IMR-90 (cell line): ENCODE measurements around the gene ZNF366. TPM values are rescaled to one million over a fixed set of nuclear protein-coding genes. Genes with fewer than 3 reads are reported as not detected.

Experiments used
- ATAC-seq: fragments of 200-7000 bp; cut with Tn5 transposase; 2 replicates; pipeline ENCODE4 v1.9.1; 2020; ENCODE audit warnings: low read depth, mild to moderate bottlenecking, moderate library complexity
- BruUV-seq: library from RNA; stranded (reverse); fragments of 400-500 nt; replicated peaks from 2 replicates; lab custom pipeline; 2021; lab: Mats Ljungman, UMichigan
- CTCF ChIA-PET: fragments of 300-600 bp; formaldehyde crosslinking; extraction: SDS; loops from one replicate; lab custom pipeline; 2021; ENCODE audit warnings: antibody characterized with exemption; lab: Yijun Ruan, JAX
- POLR2A ChIA-PET: fragments of 300-600 bp; sonication (Branson Sonifier 250); formaldehyde crosslinking; loops from one replicate; lab custom pipeline; 2022; ENCODE audit warnings: antibody characterized with exemption; ENCODE audit not compliant: unreplicated experiment; lab: Charles Lee
- DNase-seq: peaks from one replicate; pipeline ENCODE4 v3.0.0; 2013
- H2AFZ ChIP-seq: replicated peaks from 2 replicates; pipeline ENCODE3; 2013; ENCODE audit warnings: low read length, mild to moderate bottlenecking; ENCODE audit not compliant: poor library complexity
- H2AK5ac ChIP-seq: 2 replicates; pipeline ENCODE4 v1.6.1; 2013; ENCODE audit warnings: low read depth, low read length, inconsistent platforms
- H2AK9ac ChIP-seq: replicated peaks from 2 replicates; pipeline ENCODE3; 2013; ENCODE audit warnings: mild to moderate bottlenecking, low read depth, low read length, moderate library complexity; ENCODE audit not compliant: poor library complexity
- H2BK120ac ChIP-seq: 2 replicates; pipeline ENCODE4 v1.6.1; 2013; ENCODE audit warnings: low read depth, low read length, inconsistent platforms
- H2BK15ac ChIP-seq: 3 replicates; pipeline ENCODE4 v1.6.1; 2013; ENCODE audit warnings: low read depth, low read length, inconsistent platforms
- H2BK20ac ChIP-seq: 2 replicates; pipeline ENCODE4 v1.6.1; 2013; ENCODE audit warnings: low read depth, mild to moderate bottlenecking, inconsistent platforms, low read length, moderate library complexity
- H2BK5ac ChIP-seq: 2 replicates; pipeline ENCODE4 v1.6.1; 2013; ENCODE audit warnings: mild to moderate bottlenecking, low read depth, low read length, inconsistent platforms; ENCODE audit not compliant: poor library complexity, severe bottlenecking
- H3K14ac ChIP-seq: replicated peaks from 2 replicates; pipeline ENCODE4 v1.6.1; 2013; ENCODE audit warnings: low read depth, low read length, inconsistent platforms
- H3K18ac ChIP-seq: 2 replicates; pipeline ENCODE4 v1.6.1; 2013; ENCODE audit warnings: low read depth, low read length, control low read depth
- H3K23ac ChIP-seq: 2 replicates; pipeline ENCODE4 v1.6.1; 2013; ENCODE audit warnings: low read depth, low read length, inconsistent platforms
- H3K27ac ChIP-seq: 2 replicates; pipeline ENCODE4 v1.5.1; 2013; ENCODE audit warnings: mild to moderate bottlenecking, control low read depth, low read length; ENCODE audit not compliant: insufficient read depth
- H3K27me3 ChIP-seq: 2 replicates; pipeline ENCODE4 v1.6.1; 2013; ENCODE audit warnings: low read length; ENCODE audit not compliant: control insufficient read depth, insufficient read depth
- H3K36me3 ChIP-seq: 2 replicates; pipeline ENCODE4 v1.6.1; 2013; ENCODE audit warnings: low read length, mixed read lengths; ENCODE audit not compliant: control insufficient read depth, insufficient read depth
- H3K4ac ChIP-seq: 2 replicates; pipeline ENCODE4 v1.6.1; 2013; ENCODE audit warnings: low read depth, low read length, inconsistent platforms
- H3K4me1 ChIP-seq: 2 replicates; pipeline ENCODE4 v1.6.1; 2013; ENCODE audit warnings: low read length, mixed read lengths; ENCODE audit not compliant: control insufficient read depth, insufficient read depth
- H3K4me2 ChIP-seq: 2 replicates; pipeline ENCODE4 v1.6.1; 2013; ENCODE audit warnings: low read depth, mild to moderate bottlenecking, control low read depth, low read length, moderate library complexity
- H3K4me3 ChIP-seq: 2 replicates; pipeline ENCODE4 v1.5.1; 2013; ENCODE audit warnings: low read depth, mild to moderate bottlenecking, control low read depth, low read length, moderate library complexity; ENCODE audit not compliant: insufficient read depth
- H3K56ac ChIP-seq: 2 replicates; pipeline ENCODE4 v1.6.1; 2013; ENCODE audit warnings: low read length, inconsistent platforms; ENCODE audit not compliant: insufficient read depth; ENCODE audit errors: extremely low read depth
- H3K79me1 ChIP-seq, 2 experiments: 2 replicates each; pipeline ENCODE4 v1.6.1; 2013; ENCODE audit warnings: low read length in 2 of 2, inconsistent platforms in 1 of 2, low read depth in 1 of 2
- H3K9ac ChIP-seq: 2 replicates; pipeline ENCODE4 v1.6.1; 2013; ENCODE audit warnings: low read depth, low read length, control low read depth
- H3K9me1 ChIP-seq: 2 replicates; pipeline ENCODE4 v1.6.1; 2013; ENCODE audit warnings: low read length, inconsistent platforms; ENCODE audit not compliant: insufficient read depth
- H3K9me3 ChIP-seq: 2 replicates; pipeline ENCODE4 v1.6.1; 2013; ENCODE audit warnings: low read length; ENCODE audit not compliant: control insufficient read depth, insufficient read depth
- H4K20me1 ChIP-seq: 2 replicates; pipeline ENCODE4 v1.6.1; 2013; ENCODE audit warnings: low read length, inconsistent platforms; ENCODE audit not compliant: insufficient read depth
- H4K5ac ChIP-seq: 2 replicates; pipeline ENCODE4 v1.6.1; 2013; ENCODE audit warnings: mild to moderate bottlenecking, low read depth, low read length, control low read depth
- H4K8ac ChIP-seq, 2 experiments: 2 replicates each; pipeline ENCODE4 v1.6.1; 2013; ENCODE audit warnings: low read depth in 2 of 2, low read length in 2 of 2, control low read depth in 1 of 2, inconsistent platforms in 1 of 2
- H4K91ac ChIP-seq: 2 replicates; pipeline ENCODE4 v1.6.1; 2013; ENCODE audit warnings: low read depth, low read length, inconsistent platforms; ENCODE audit not compliant: insufficient read depth
- CHD1 ChIP-seq: IDR thresholded peaks from 2 replicates; pipeline ENCODE4 v1.6.1; 2012; ENCODE audit warnings: low read depth, low read length, improper control_type of control experiment
- ELK1 ChIP-seq: fragments of 150-350 bp; IDR thresholded peaks from 2 replicates; pipeline ENCODE4 v1.6.1; 2016; ENCODE audit warnings: low read depth, mild to moderate bottlenecking, low read length, moderate library complexity, borderline replicate concordance
- MAZ ChIP-seq: IDR thresholded peaks from 2 replicates; pipeline ENCODE4 v1.6.1; 2012; ENCODE audit warnings: low read depth, mild to moderate bottlenecking, low read length, improper control_type of control experiment, moderate library complexity, borderline replicate concordance
- MXI1 ChIP-seq: IDR thresholded peaks from 2 replicates; pipeline ENCODE4 v1.6.1; 2012; ENCODE audit warnings: low read depth, mild to moderate bottlenecking, low read length, moderate library complexity, borderline replicate concordance
- POLR2A ChIP-seq: IDR thresholded peaks from 2 replicates; pipeline ENCODE4 v1.6.1; 2012; ENCODE audit warnings: mild to moderate bottlenecking, low read depth, low read length
- RAD21 ChIP-seq: IDR thresholded peaks from 2 replicates; pipeline ENCODE4 v1.6.1; 2012; ENCODE audit warnings: low read length, improper control_type of control experiment
- RCOR1 ChIP-seq: IDR thresholded peaks from 2 replicates; pipeline ENCODE4 v1.6.1; 2012; ENCODE audit warnings: mild to moderate bottlenecking, low read length, improper control_type of control experiment; ENCODE audit not compliant: insufficient replicate concordance
- RFX5 ChIP-seq: IDR thresholded peaks from 2 replicates; pipeline ENCODE4 v1.8.0; 2012; ENCODE audit warnings: low read depth, mild to moderate bottlenecking, low read length, moderate library complexity
- WGBS, 2 experiments: methylation state at CpG; one replicate each; pipeline versions ENCODE4 v1.1.5 to v1.1.7; 2013; ENCODE audit warnings: missing lambda C conversion rate in 2 of 2; ENCODE audit not compliant: insufficient read length in 1 of 2; ENCODE audit errors: extremely low coverage in 2 of 2; 5-methylcytosine and 5-hydroxymethylcytosine counted together
- dilution Hi-C: fragments of 300-500 bp; cut with HindIII; formaldehyde crosslinking; loops from one replicate; pipeline ENCODE4 v1.14.3; 2018; ENCODE audit warnings: low sequenced_read_pairs; ENCODE audit not compliant: unreplicated experiment
- in situ Hi-C: fragments of 300-500 bp; cut with MboI; formaldehyde crosslinking; loops from 3 replicates; pipeline ENCODE4 v1.14.3; 2019; ENCODE audit warnings: low sequenced_read_pairs, inconsistent platforms, mixed read lengths
- intact Hi-C: fragments of 100-400 bp; cut with micrococcal nuclease; formaldehyde crosslinking; loops from 2 replicates; pipeline ENCODE4 v1.10.0; 2022
- polyA plus RNA-seq, 3 experiments: library from polyadenylated mRNA; depleted of rRNA; stranded (reverse); fragments of >200 nt; gene quantifications; 2 replicates each; pipeline ENCODE4 v1.2.3, GENCODE V29; 2012; ENCODE audit warnings: low replicate concordance in 1 of 3
- total RNA-seq: library from RNA; depleted of rRNA; stranded (reverse); fragments of >200 nt; gene quantifications from 2 replicates; pipeline ENCODE4 v1.2.3, GENCODE V29; 2012

The ZNF366 gene
- total and polyA plus RNA-seq, 2 of the 4 experiments (the other 2 are of a cell fraction), result not detected

- H2AK9ac ChIP-seq, result no peak overlapping the region
- H2AFZ ChIP-seq, result no peak overlapping the region
- no peak overlapping the region for H3K4me2 ChIP-seq
- no peak overlapping the region for H2BK5ac ChIP-seq
- no peak overlapping the region for H3K9ac ChIP-seq
- intact Hi-C loops (no loop called here), in situ Hi-C loops (no loop called here), dilution Hi-C loops (no loop called here)
- no peaks in the 10 kb centered on the region; the same call in 1 of the 2 replicates for H3K27me3 ChIP-seq
- no peak overlapping the region for H4K5ac ChIP-seq
- WGBS, 2 experiments, result no CpG with 5 or more reads among the region's 1 CpG
- H3K9me1 ChIP-seq, result no peaks in the 10 kb centered on the region
- no peak overlapping the region for H2BK15ac ChIP-seq
- H3K4me3 ChIP-seq, result no peak overlapping the region
- H3K23ac ChIP-seq, result no peak overlapping the region
- no peak overlapping the region for H3K18ac ChIP-seq
- no peak for TF ChIP-seq CHD1
- no peak for TF ChIP-seq RCOR1
- TF ChIP-seq ELK1, result no peak
- no peak for TF ChIP-seq MXI1
- TF ChIP-seq MAZ, result no peak
- no peak for TF ChIP-seq RAD21
- no peak for TF ChIP-seq RFX5
- no peak for TF ChIP-seq POLR2A
- no peaks in the 10 kb centered on the region for H3K4me1 ChIP-seq
- ATAC-seq (no peak), DNase-seq (no peak)
- no peak overlapping the region for H3K4ac ChIP-seq
- no peak overlapping the region for H3K27ac ChIP-seq
- no peak overlapping the region for H4K91ac ChIP-seq
- H3K9me3 ChIP-seq, result no peaks in the 10 kb centered on the region
- H3K56ac ChIP-seq, result no peak overlapping the region
- no peak overlapping the region for H2AK5ac ChIP-seq
- H3K36me3 ChIP-seq, result no peaks in the 10 kb centered on the region
- no peaks in the 10 kb centered on the region for H3K79me1 ChIP-seq
- H2BK120ac ChIP-seq, result no peak overlapping the region
- no peak overlapping the region for H4K8ac ChIP-seq
- ChIA-PET POLR2A (no interaction called here), CTCF (no interaction called here)
- no peak overlapping the region for H3K14ac ChIP-seq
- no peaks in the 10 kb centered on the region for H4K20me1 ChIP-seq
- no peak overlapping the region for H2BK20ac ChIP-seq
- BruUV-seq, result no TSS peak
Measured at GRCh38 chr5:72539038-72539437, 31.8 kb upstream of the ZNF366 start.
